BLaER1 (cell line): ENCODE results near the gene GABRG2.
"Not testable (repeated sequence)": the region's sequence is repeated elsewhere in the genome, so short reads cannot be mapped to it uniquely, and the experiment has no call there.

ENCODE experiments used
- H3K27ac ChIP-seq: shearing (Covaris generic); formaldehyde crosslinking; 2 replicates; pipeline ENCODE4 v1.8.1; 2022
- H3K27me3 ChIP-seq: shearing (Covaris generic); formaldehyde crosslinking; 2 replicates; pipeline ENCODE4 v1.8.1; 2022
- H3K36me3 ChIP-seq: shearing (Covaris generic); formaldehyde crosslinking; 2 replicates; pipeline ENCODE4 v1.8.1; 2022
- H3K4me1 ChIP-seq: shearing (Covaris generic); formaldehyde crosslinking; 2 replicates; pipeline ENCODE4 v1.8.1; 2022
- H3K4me2 ChIP-seq: shearing (Covaris generic); formaldehyde crosslinking; 2 replicates; pipeline ENCODE4 v1.8.1; 2022
- H3K4me3 ChIP-seq: shearing (Covaris generic); formaldehyde crosslinking; 2 replicates; pipeline ENCODE4 v1.8.1; 2022
- H3K9ac ChIP-seq: shearing (Covaris generic); formaldehyde crosslinking; 2 replicates; pipeline ENCODE4 v1.8.1; 2022
- H3K9me3 ChIP-seq: shearing (Covaris generic); formaldehyde crosslinking; 2 replicates; pipeline ENCODE4 v1.8.1; 2022
- H4K20me1 ChIP-seq: shearing (Covaris generic); formaldehyde crosslinking; 2 replicates; pipeline ENCODE4 v1.8.1; 2022
- Cebpa-rat ChIP-seq: shearing (Covaris generic); IDR thresholded peaks from 2 replicates; pipeline ENCODE4 v1.8.1; 2022

GABRG2 gene

DNA sequence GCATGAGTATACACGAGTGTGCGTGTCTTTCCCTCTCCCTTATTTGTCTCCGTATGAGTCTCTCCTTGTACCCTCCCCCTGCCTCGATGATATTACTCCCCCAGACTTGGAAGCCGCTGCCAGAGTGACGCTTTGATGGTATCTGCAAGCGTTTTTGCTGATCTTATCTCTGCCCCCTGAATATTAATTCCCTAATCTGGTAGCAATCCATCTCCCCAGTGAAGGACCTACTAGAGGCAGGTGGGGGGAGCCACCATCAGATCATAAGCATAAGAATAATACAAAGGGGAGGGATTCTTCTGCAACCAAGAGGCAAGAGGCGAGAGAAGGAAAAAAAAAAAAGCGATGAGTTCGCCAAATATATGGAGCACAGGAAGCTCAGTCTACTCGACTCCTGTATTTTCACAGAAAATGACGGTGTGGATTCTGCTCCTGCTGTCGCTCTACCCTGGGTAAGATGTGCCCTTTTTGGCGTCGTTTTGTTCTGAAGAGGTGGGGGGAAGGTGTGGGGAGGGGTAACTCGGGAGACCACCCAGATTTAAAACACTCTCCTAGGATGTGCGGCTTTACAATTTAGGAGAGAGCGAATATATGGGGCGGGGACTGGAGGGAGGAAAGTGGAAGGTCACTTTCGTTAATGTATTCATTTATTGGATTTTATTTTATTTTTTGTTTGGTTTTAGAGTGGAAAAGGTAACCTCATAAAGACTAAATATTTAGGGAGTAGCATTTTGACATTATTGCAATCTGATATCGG lies at the start of gene GABRG2:
GABRG2 (plus strand) TSS at position 119 of the 757 bp plus-strand sequence; CDS start at position 346, 227 bp downstream.
- H3K36me3 ChIP-seq: no peaks in the 10 kb centered on the region
- no peak within 1 kb of the TSS for H3K4me3 ChIP-seq
- no peaks in the 10 kb centered on the region for H3K27me3 ChIP-seq
- H3K9ac ChIP-seq: no peak within 1 kb of the TSS
- H3K4me2 ChIP-seq: no peak within 1 kb of the TSS
- H3K9me3 ChIP-seq: no peaks in the 10 kb centered on the region
- H3K4me1 ChIP-seq: no peaks in the 10 kb centered on the region
- no peak within 1 kb of the TSS for H3K27ac ChIP-seq
- TF ChIP-seq Cebpa-rat: no peak
- no peaks in the 10 kb centered on the region for H4K20me1 ChIP-seq

DNA sequence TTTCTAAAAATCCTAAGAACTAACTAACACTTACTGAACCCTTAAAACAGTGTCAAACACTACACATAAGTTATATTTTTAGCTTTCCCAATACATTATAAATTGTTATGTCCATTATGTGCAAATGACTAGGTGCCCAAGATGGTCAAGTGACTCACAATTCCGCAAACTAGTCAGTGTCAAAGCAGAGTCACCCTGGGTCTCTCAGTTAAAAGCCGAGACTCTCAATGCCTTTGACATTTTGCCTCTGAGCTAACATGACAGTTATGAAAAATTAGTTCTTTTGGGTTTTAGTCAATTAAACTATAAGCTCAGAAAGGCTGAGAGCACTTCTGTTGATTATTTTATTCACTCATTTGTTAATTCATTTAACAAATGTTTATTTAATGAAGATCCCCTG lies 42.3 kb upstream of the GABRG2 start:
- TF ChIP-seq Cebpa-rat: no peak
- H3K9ac ChIP-seq: no peak overlapping the region
- no peaks in the 10 kb centered on the region for H3K27me3 ChIP-seq
- H3K4me3 ChIP-seq: no peak overlapping the region
- no peaks in the 10 kb centered on the region for H4K20me1 ChIP-seq
- no peak overlapping the region for H3K27ac ChIP-seq
- no peak overlapping the region for H3K4me2 ChIP-seq
- no peaks in the 10 kb centered on the region for H3K36me3 ChIP-seq
- H3K4me1 ChIP-seq: no peaks in the 10 kb centered on the region
- no peaks in the 10 kb centered on the region for H3K9me3 ChIP-seq

DNA sequence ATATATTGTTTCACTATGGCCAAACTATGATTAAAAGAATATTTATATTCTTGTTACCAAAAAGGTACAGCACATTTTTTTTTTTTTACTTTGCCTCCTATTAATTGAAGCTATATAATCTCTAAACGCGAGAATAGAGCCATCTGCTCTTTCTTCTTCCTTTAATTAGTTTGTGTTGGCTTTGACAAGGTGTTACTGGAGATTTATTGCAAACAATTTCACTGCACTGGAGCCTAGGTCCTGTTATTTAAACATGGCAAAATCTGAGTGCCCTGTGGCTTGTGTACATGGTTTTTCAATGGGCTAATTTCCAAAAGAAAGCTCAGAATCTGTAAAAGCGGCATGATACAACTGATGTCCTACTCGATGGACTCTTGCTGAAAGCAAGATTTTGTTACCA lies 40.8 kb upstream of the GABRG2 start:
- H3K36me3 ChIP-seq: no peaks in the 10 kb centered on the region
- H3K27me3 ChIP-seq: no peaks in the 10 kb centered on the region
- no peak overlapping the region for H3K4me3 ChIP-seq
- no peaks in the 10 kb centered on the region for H3K4me1 ChIP-seq
- no peaks in the 10 kb centered on the region for H4K20me1 ChIP-seq
- H3K27ac ChIP-seq: no peak overlapping the region
- no peak for TF ChIP-seq Cebpa-rat
- H3K9ac ChIP-seq: no peak overlapping the region
- H3K9me3 ChIP-seq: no peaks in the 10 kb centered on the region
- H3K4me2 ChIP-seq: no peak overlapping the region

DNA sequence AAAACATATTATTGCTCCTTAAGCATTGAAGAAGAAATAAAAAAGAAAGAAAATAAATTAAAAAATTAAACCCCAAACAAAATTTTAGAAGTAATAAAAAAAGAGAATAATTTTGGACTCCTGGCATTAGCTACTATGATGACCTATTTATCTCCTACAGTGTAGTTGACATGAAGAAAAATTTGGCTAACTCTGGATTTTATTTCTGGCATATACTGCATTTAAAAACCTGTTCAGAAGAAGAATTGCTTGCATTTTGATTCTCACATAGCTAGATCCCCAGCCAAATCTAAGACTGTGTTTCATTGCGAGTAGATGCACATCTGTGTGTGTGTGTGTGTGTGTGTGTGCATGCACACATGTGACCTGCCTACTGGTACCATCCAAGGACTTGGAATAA lies 30.1 kb upstream of the GABRG2 start:
- H4K20me1 ChIP-seq: no peaks in the 10 kb centered on the region
- H3K27ac ChIP-seq: no peak overlapping the region
- no peak overlapping the region for H3K4me3 ChIP-seq
- no peak overlapping the region for H3K4me2 ChIP-seq
- H3K9ac ChIP-seq: no peak overlapping the region
- no peaks in the 10 kb centered on the region for H3K4me1 ChIP-seq
- H3K36me3 ChIP-seq: no peaks in the 10 kb centered on the region
- no peak for TF ChIP-seq Cebpa-rat
- no peaks in the 10 kb centered on the region for H3K27me3 ChIP-seq
- no peaks in the 10 kb centered on the region for H3K9me3 ChIP-seq

DNA sequence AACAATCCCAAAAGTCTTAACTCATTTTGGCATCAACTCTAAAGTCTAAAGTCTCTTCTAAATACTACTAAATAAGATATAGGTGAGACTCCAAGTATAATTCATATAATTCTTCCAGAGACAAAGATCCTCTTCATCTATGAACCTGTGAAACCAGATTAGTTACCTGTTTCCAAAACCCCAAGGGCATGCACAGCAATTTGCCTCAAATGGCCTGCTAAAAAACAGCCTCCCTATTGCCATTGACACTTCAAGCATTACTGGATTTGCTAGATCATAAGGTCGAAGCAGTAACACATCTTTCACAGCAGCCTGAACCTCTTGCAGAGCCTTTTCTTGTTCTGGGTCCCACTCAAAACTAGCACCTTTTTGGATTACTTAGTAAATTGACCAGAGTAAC lies 20.3 kb upstream of the GABRG2 start:
- Histone ChIP-seq H3K27me3 (no peaks in the 10 kb centered on the region), H3K27ac (no peak overlapping the region), H3K9ac (no peak overlapping the region), H3K9me3 (no peaks in the 10 kb centered on the region), H4K20me1 (no peaks in the 10 kb centered on the region), H3K4me2 (no peak overlapping the region), H3K4me1 (no peaks in the 10 kb centered on the region), H3K36me3 (no peaks in the 10 kb centered on the region), H3K4me3 (no peak overlapping the region)
- TF ChIP-seq Cebpa-rat: no peak

DNA sequence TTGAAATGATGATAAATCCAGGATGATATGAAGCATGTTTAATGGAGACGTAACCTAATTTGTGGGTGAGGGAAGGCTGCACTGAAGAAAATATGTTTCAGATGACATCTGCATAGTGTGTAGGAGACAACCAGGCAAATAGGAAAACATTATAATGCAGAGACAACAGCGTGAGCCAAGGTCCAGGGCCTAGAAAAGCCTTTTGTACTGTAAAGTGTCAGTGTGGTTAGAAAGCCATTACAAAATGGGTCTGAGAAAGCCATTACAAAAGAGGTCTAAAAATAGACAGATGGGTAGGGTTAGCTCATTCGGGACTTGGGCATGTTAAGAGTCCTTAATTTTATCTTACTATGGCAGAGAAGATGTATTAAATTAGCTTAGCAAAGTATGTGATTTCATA lies 14.9 kb upstream of the GABRG2 start:
- Histone ChIP-seq H3K4me3 (no peak overlapping the region), H3K4me2 (no peak overlapping the region), H3K27ac (no peak overlapping the region), H3K4me1 (no peaks in the 10 kb centered on the region), H3K27me3 (no peaks in the 10 kb centered on the region), H4K20me1 (no peaks in the 10 kb centered on the region), H3K9ac (no peak overlapping the region), H3K9me3 (no peaks in the 10 kb centered on the region), H3K36me3 (no peaks in the 10 kb centered on the region)
- TF ChIP-seq Cebpa-rat: no peak

DNA sequence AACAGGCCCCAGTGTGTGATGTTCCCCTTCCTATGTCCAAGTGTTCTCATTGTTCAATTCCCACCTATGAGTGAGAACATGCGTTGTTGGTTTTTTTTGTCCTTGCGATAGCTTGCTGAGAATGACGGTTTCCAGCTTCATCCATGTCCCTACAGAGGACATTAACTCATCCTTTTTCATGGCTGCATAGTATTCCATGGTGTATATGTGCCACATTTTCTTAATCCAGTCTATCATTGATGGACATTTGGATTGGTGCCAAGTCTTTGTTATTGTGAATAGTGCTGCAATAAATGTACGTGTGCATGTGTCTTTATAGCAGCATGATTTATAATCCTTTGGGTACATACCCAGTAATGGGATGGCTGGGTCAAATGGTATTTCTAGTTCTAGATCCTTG lies 12.5 kb upstream of the GABRG2 start:
- not testable (repeated sequence) for H3K9me3 ChIP-seq, H3K4me1 ChIP-seq, H3K4me2 ChIP-seq, H3K36me3 ChIP-seq, H3K9ac ChIP-seq, H4K20me1 ChIP-seq, H3K27ac ChIP-seq, H3K4me3 ChIP-seq, H3K27me3 ChIP-seq

DNA sequence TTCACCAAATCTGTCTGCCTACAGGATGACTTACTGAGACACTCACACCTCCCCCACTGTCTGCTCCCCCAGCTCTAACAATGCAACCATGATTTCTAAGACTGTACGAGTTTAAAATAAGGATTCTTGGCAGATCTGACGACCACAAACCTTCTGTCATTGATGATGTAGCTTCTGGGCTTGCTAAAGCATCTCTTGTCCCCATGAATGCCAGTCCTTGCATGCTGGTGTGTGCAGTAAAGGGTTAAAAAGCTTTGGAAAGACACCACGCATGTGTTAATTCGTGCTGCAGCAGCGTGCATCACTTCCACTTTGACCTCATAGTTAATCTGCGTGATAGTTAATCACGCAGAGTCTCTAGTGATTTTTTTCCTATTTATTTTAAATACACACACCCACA lies 411 bp upstream of the GABRG2 start:
- H3K9ac ChIP-seq: no peak overlapping the region
- no peaks in the 10 kb centered on the region for H4K20me1 ChIP-seq
- no peaks in the 10 kb centered on the region for H3K4me1 ChIP-seq
- H3K27ac ChIP-seq: no peak overlapping the region
- TF ChIP-seq Cebpa-rat: no peak
- no peaks in the 10 kb centered on the region for H3K9me3 ChIP-seq
- H3K4me3 ChIP-seq: no peak overlapping the region
- no peaks in the 10 kb centered on the region for H3K27me3 ChIP-seq
- H3K4me2 ChIP-seq: no peak overlapping the region
- no peaks in the 10 kb centered on the region for H3K36me3 ChIP-seq

DNA sequence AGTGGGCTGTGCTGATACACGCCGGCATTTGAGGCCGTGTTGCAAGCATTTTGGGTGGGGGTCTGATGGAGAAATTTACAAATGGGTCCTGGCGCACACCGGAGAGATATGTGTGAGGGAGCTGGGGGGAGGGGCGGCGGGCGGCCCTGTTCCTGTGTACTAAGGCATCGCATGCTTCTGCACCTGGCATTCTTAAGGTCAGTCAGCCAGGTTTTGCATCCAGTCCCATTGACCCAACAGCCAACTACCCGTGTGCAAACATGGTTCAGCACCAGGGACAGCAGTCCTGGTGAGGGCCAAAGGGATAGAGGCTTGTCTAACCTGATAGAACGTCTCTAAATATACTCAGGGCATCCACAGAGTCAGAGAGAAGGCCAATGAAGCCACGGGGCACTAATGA lies 839 bp downstream of the GABRG2 start:
- no peak overlapping the region for H3K27ac ChIP-seq
- no peaks in the 10 kb centered on the region for H3K27me3 ChIP-seq
- H3K4me2 ChIP-seq: no peak overlapping the region
- H3K9me3 ChIP-seq: no peaks in the 10 kb centered on the region
- H3K9ac ChIP-seq: no peak overlapping the region
- TF ChIP-seq Cebpa-rat: no peak
- no peaks in the 10 kb centered on the region for H4K20me1 ChIP-seq
- H3K4me3 ChIP-seq: no peak overlapping the region
- H3K4me1 ChIP-seq: no peaks in the 10 kb centered on the region
- H3K36me3 ChIP-seq: no peaks in the 10 kb centered on the region

DNA sequence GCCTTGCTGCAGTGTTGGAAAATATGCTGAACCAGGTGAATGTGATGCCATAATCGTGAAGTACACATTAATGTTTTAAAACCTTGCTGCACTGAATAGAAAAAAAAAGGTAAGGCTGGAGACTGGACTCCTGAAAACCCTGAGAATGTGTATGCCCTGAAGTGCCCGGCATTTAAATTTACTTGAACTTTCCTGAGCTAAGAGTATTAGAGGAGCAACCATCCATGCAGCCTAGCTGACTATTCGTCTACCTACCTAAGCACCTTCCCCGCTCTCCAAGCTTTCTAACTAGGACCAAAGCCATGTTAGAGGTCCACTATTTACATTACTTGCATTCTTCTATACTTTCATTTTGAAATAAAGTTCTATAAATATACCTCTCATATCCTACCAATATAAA lies 1.4 kb downstream of the GABRG2 start:
- Histone ChIP-seq H3K9ac (no peak overlapping the region), H3K9me3 (no peaks in the 10 kb centered on the region), H3K27ac (no peak overlapping the region), H3K4me1 (no peaks in the 10 kb centered on the region), H4K20me1 (no peaks in the 10 kb centered on the region), H3K4me3 (no peak overlapping the region), H3K4me2 (no peak overlapping the region), H3K36me3 (no peaks in the 10 kb centered on the region), H3K27me3 (no peaks in the 10 kb centered on the region)
- no peak for TF ChIP-seq Cebpa-rat

DNA sequence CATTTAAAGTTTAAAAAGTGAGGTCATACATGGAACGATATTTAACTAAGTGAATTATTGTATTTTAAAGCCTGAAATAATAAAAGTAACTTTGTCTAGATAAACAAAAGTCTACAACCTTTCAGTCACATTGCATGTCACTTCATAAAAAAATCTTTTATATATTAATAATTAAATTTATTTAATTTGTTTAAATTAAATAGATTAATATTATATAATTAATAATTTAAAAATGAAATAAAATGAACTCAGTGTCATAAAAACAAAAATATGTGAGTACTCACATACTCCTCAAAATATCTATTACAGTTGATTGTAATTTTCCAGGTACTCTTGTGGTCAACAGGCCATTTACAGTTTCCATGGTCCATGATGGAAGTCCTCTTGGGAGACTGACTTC lies 11.2 kb downstream of the GABRG2 start:
- no peak for TF ChIP-seq Cebpa-rat
- Histone ChIP-seq H3K4me3 (no peak overlapping the region), H3K36me3 (no peaks in the 10 kb centered on the region), H4K20me1 (no peaks in the 10 kb centered on the region), H3K27ac (no peak overlapping the region), H3K27me3 (no peaks in the 10 kb centered on the region), H3K9ac (no peak overlapping the region), H3K4me2 (no peak overlapping the region), H3K9me3 (no peaks in the 10 kb centered on the region), H3K4me1 (no peaks in the 10 kb centered on the region)
